Measurements from ENCODE around the gene FOSL1. TPM values are rescaled to one million over a fixed set of nuclear protein-coding genes. Genes with fewer than 3 reads are reported as not detected.

Gene FOSL1
- total RNA-seq, 1 experiment from 2014 or later: 33.7 TPM

GRCh38 chr11:65870706-65871681 is 29.2 kb downstream of the FOSL1 start:
- Histone ChIP-seq H3K4ac (ENCODE audit: low read depth, low read length) (no peak overlapping the region), H3K23ac (ENCODE audit: insufficient read length, low read depth, low read length) (no peak overlapping the region), H4K5ac (ENCODE audit: insufficient read length, low read depth, low read length) (no peak overlapping the region), H3K27ac (ENCODE audit: insufficient read length, low read depth, low read length) (no peak overlapping the region), H3K4me2 (ENCODE audit: insufficient read depth, insufficient read length, low read length) (no peak overlapping the region), H3K9me3 (ENCODE audit: control insufficient read depth, low read depth, low read length) (no peaks in the 10 kb centered on the region), H4K91ac (ENCODE audit: insufficient read length, low read depth, low read length) (no peak overlapping the region), H3K9ac (ENCODE audit: extremely low read depth, insufficient read length, low read length) (no peak overlapping the region), H3K79me1 (ENCODE audit: insufficient read depth, low read depth, low read length, poor library complexity, severe bottlenecking) (no peaks in the 10 kb centered on the region), H4K8ac (replicated peaks; ENCODE audit: insufficient read length, low read depth, low read length) (no peak overlapping the region), H4K20me1 (ENCODE audit: control insufficient read depth, insufficient read depth, insufficient read length) (no peaks in the 10 kb centered on the region), H3K79me2 (ENCODE audit: insufficient read depth, low read length) (no peaks in the 10 kb centered on the region), H3K18ac (ENCODE audit: insufficient read length, low read depth, low read length) (no peak overlapping the region), H3T11ph (ENCODE audit: low read length) (no peak overlapping the region), H2BK20ac (ENCODE audit: low read depth, low read length, poor library complexity, severe bottlenecking) (no peak overlapping the region), H2BK5ac (ENCODE audit: insufficient read length, low read length) (no peak overlapping the region), H3K56ac (ENCODE audit: insufficient read length, low read depth, low read length) (no peak overlapping the region), H2BK15ac (ENCODE audit: low read depth, low read length) (no peak overlapping the region), H2BK120ac (ENCODE audit: low read depth, low read length, poor library complexity, severe bottlenecking) (no peak overlapping the region), H2AFZ (ENCODE audit: low read length) (no peak overlapping the region), H3K14ac (ENCODE audit: insufficient read depth, low read length) (no peak overlapping the region), H2BK12ac (ENCODE audit: insufficient read length, low read depth, low read length) (no peak overlapping the region), H2AK5ac (ENCODE audit: insufficient read length, low read length) (no peak overlapping the region), H3K27me3 (ENCODE audit: insufficient read depth, low read length) (peaks cover 3% of the 10 kb centered on the region; the same call in 1 of the 2 replicates), H3K4me1 (ENCODE audit: insufficient read depth, low read length) (no peaks in the 10 kb centered on the region), H3K23me2 (ENCODE audit: insufficient read length, low read depth, low read length, poor library complexity, severe bottlenecking) (peaks cover 8% of the 10 kb centered on the region)
- Mint-ChIP-seq H3K27ac (no peak overlapping the region; a peak in 1 of 7 replicates), H3K4me1 (peaks cover 15 to 20% of the 10 kb centered on the region in 2 experiments), H3K36me3 (ENCODE audit: insufficient read depth in 1 of 3, low read depth in 3 of 3) (peaks cover 0 to 4% (median 3%) of the 10 kb centered on the region in 3 experiments; a peak in 3 of 7 replicates), H3K9me3 (no peaks in the 10 kb centered on the region; a peak in 1 of 5 replicates), H3K27me3 (ENCODE audit: low read depth) (peaks cover 7% of the 10 kb centered on the region), H3K4me3 (peak overlapping the region in 1 of 2 experiments; percentile 68; a peak in 2 of 5 replicates)
- DNase-seq: no peak
- no CpG with 5 or more reads among the region's 24 CpGs for WGBS (ENCODE audit: extremely low coverage, insufficient read length, low lambda C conversion rate)
- TF ChIP-seq, protein P1, sequence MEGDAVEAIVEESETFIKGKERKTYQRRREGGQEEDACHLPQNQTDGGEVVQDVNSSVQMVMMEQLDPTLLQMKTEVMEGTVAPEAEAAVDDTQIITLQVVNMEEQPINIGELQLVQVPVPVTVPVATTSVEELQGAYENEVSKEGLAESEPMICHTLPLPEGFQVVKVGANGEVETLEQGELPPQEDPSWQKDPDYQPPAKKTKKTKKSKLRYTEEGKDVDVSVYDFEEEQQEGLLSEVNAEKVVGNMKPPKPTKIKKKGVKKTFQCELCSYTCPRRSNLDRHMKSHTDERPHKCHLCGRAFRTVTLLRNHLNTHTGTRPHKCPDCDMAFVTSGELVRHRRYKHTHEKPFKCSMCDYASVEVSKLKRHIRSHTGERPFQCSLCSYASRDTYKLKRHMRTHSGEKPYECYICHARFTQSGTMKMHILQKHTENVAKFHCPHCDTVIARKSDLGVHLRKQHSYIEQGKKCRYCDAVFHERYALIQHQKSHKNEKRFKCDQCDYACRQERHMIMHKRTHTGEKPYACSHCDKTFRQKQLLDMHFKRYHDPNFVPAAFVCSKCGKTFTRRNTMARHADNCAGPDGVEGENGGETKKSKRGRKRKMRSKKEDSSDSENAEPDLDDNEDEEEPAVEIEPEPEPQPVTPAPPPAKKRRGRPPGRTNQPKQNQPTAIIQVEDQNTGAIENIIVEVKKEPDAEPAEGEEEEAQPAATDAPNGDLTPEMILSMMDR (conservative IDR thresholded peaks at IDR 0.05): no peak

Measured in H9 (cell line).